Measurements from ENCODE around the gene WNT11.

- TF ChIP-seq CTCF (IDR thresholded peaks at IDR 0.05), result no peak
- no peak for TF ChIP-seq POLR2A (IDR thresholded peaks at IDR 0.05)
Observed at GRCh38 chr11:76214968-76215548, 8.8 kb upstream of the WNT11 start.
